ENCODE results near the gene MTNR1B.

The MTNR1B gene

GRCh38 chr11:92969634-92970347, at the start of gene MTNR1B:
Gene MTNR1B (plus strand): TSS chr11:92969651. CDS start chr11:92969726, 75 bp downstream.
- TF ChIP-seq POLR2A (IDR thresholded peaks at IDR 0.05; ENCODE audit: low read depth, low read length) = no peak
- no peak for FAIRE-seq
- DNase-seq (ENCODE audit: insufficient read length, low spot score) = no peak

DNA sequence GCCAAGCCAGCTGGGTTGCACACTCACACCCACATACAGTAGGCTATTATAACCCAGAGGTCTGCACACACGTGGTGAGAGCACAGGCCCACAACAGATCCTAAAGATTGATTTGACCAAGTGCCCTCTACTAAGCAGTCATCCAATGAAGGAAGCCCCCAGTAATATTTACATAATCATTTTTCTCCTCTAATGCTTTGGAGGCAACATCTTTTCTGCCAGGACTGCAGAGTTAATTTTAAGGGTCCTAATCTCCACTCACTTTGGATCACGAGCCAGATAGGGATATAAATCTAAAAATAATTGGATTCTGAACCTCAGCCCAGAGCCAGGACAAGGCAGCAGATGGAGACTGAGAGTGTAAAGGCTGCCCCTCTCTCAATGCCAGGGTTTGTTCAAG, 49.1 kb upstream of the MTNR1B start:
- FAIRE-seq = no peak
- no peak for DNase-seq (ENCODE audit: insufficient read length, low spot score)
- TF ChIP-seq POLR2A (IDR thresholded peaks at IDR 0.05; ENCODE audit: low read depth, low read length) = no peak

DNA sequence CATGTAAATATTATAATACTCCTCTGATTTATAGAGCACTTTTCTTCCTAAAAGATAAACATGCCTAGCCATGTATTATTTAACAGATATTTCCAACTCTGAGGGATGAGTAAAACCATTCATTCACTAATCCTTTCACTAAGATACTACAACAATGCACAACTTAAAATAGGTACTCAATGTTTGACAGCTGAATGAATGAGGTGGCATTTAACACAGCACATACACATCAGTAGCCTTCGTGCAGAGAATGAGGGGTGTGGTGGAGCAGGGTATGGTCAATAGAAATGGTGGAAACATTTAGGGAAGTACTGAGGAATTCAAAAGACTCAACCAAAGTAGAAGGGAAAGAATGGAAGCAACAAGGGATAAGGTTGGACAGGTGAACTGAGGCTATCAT, 46.7 kb upstream of the MTNR1B start:
- no peak for TF ChIP-seq POLR2A (IDR thresholded peaks at IDR 0.05; ENCODE audit: low read depth, low read length)
- no peak for DNase-seq (ENCODE audit: insufficient read length, low spot score)
- FAIRE-seq = no peak

DNA sequence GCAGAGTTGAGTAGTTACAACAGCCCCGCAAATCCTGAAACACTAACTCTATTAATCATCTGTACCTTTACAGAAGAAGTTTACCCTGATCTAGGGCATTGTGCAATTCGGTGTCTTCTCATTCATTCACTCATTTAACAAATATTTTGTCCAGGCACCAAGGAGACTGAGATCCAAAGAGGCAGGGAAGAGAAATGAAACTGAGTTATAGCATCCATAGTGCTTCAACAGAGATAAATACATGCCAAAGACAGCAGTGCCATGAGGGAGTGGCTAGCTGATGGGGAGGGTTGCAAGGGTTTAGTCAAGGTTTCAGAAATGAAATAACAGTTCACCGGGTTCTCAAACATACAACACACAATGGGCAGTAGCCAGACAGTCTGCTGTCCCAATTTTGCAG, 40.2 kb upstream of the MTNR1B start:
- FAIRE-seq (no peak), DNase-seq (ENCODE audit: insufficient read length, low spot score) (no peak)
- TF ChIP-seq POLR2A (IDR thresholded peaks at IDR 0.05; ENCODE audit: low read depth, low read length) = no peak

DNA sequence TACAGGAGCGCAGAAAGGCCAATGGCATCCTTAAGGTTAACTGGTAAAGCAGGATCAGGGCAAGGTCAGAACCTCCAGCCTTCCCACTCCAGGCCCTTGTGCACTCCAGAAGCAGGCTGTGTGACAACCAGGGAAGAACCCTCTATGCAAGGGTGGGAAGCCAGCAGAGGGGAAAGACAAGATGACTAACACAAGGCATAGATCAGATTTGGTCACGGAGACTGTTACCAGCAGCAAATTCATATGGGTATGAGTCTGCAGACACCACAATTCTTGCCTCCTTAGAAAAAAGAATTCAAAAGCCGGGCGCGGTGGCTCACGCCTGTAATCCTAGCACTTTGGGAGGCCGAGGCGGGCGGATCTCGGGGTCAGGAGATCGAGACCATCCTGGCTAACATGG, 39.8 kb upstream of the MTNR1B start:
- DNase-seq (ENCODE audit: insufficient read length, low spot score) (no peak), FAIRE-seq (no peak)
- no peak for TF ChIP-seq POLR2A (IDR thresholded peaks at IDR 0.05; ENCODE audit: low read depth, low read length)

DNA sequence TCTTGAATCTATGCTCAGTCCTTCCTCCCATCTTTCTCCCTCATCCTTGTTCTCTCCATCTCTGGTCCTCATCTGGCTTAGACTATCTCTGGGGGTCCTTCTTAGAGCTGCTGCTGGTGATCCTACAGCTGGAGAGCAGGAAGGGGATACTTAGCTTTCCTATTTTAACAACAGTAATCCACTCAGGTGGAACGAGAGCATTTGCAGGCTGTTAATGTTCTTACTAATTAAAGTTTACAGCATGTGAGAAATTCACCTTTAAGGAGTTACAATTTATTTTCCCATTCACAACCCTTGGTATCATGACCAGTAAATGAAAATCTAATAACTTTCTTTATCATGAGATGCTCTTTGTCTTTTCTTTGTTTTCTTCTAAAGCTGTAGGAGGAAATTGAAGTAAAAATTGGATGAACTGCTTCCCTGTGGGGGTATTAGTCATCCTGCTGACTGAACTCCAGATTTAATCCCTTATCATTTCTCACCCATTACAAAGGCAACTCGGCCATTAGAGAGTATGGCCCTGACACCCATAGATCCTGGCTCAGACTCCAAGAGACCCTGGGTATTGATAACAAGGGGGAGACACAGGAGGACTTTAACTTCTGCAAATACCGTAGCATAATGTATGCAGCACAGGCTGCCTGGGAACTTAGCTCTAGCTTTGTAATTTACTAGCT, 37.6 kb upstream of the MTNR1B start:
- FAIRE-seq (no peak), DNase-seq (ENCODE audit: insufficient read length, low spot score) (no peak)
- TF ChIP-seq POLR2A (IDR thresholded peaks at IDR 0.05; ENCODE audit: low read depth, low read length) = no peak

DNA sequence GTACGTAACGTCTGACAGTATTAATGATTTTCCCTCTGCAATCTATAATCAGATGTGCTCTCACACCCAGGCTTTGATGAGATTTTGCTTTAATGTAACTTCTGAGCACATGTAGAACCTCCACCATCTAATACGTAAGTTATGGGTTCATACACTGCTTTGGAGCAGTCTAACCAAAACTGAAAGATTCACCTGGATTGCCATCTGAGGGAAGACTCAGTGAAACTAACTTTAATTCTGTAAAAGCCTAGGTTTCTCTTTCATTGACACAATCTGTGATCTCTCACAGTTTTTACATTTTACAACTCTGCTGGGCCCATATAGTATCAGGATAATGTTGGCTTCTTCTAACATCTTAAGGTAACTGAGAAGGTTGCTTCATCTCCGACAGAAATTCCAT, 30.1 kb upstream of the MTNR1B start:
- no peak for TF ChIP-seq POLR2A (IDR thresholded peaks at IDR 0.05; ENCODE audit: low read depth, low read length)
- DNase-seq (ENCODE audit: insufficient read length, low spot score) = no peak
- FAIRE-seq = no peak

DNA sequence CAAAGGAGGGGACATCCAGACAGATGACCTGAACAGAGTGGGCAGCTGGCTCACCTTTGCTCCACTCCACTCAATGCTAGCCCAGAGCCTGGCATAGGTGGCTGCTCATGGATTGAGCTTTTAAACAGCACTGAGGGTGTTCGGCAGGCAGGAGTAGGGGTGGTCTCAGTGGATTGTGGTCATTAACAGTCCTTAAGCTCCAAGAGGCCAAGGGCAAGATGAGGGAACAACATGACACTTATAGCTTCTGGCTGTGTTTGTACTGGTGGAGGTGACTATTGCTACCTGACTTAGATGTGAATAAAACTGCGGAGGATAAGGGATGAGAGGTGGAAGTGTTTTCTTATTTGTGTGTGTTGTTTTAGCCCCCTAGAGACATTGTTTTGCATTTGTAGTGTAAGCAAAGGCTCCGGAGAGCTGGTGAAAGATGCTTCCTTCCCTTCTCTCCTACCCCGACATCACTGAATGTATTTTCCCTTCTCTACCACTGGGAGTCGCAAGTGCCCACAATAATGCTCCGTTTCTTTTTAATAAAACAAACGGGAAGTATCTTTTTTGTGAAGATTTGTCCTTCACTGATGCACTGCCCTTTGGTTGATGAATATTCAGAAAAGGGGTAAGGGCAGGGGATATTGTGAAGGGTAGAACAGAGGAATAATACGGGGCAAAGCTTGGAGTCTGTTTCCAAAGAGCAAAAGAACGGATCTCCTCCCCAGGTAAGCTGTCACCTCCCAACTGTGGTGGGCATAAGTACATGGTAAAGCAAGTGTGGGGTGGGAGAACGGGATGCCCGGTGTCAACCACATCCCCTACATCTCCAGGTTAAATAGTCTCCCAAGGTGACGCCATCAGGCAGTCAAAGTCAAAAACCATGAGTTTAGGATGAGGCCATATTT, 27.5 kb upstream of the MTNR1B start:
- FAIRE-seq = no peak
- DNase-seq (ENCODE audit: insufficient read length, low spot score) = peak; percentile 17
- TF ChIP-seq POLR2A (IDR thresholded peaks at IDR 0.05; ENCODE audit: low read depth, low read length) = no peak

DNA sequence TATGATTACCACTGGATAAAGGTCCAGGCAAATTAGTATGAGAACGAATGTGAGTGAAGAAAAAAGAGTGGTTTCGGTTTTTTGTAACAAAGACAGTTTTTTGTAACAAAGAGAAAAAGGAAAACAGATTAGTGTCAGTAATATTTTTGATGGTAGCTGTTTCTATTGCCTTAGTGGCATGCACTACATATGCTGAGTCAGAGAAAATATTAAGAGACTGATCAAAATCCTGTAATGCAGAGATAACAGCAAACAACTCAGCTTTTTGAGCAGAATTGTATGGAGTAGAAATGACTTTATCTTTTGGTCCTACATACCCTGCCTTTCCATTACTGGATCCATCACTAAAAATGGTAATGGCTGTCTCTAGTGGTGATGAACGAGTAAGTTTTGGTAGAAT, 22.7 kb upstream of the MTNR1B start:
- FAIRE-seq = no peak
- DNase-seq (ENCODE audit: insufficient read length, low spot score) = no peak
- TF ChIP-seq POLR2A (IDR thresholded peaks at IDR 0.05; ENCODE audit: low read depth, low read length) = no peak

- DNase-seq (ENCODE audit: insufficient read length, low spot score) (no peak), FAIRE-seq (no peak)
- no peak for TF ChIP-seq POLR2A (IDR thresholded peaks at IDR 0.05; ENCODE audit: low read depth, low read length)
Measured at GRCh38 chr11:92948116-92948515, 21.3 kb upstream of the MTNR1B start.

GRCh38 chr11:92954003-92954402, 15.4 kb upstream of the MTNR1B start:
- FAIRE-seq = no peak
- no peak for TF ChIP-seq POLR2A (IDR thresholded peaks at IDR 0.05; ENCODE audit: low read depth, low read length)
- DNase-seq (ENCODE audit: insufficient read length, low spot score) = no peak

DNA sequence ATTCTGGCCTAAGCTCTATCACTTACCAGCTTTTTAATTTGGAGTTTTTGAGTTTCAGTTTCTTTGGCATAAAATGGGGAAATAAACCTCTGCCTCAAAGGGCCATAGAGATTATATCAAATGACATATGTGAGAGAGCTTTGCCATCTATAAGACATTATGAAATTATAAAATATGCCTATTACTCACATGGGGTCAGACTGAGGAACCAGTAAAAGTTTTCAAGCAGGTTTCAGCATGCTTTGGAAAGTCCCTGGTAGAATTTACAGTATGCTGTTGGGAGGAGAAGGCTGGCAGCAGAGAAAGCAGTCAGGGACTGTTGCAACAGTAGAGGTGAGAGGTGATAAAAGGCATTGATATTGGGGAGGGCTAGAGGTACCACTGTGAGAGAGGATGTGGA, 13.6 kb upstream of the MTNR1B start:
- TF ChIP-seq POLR2A (IDR thresholded peaks at IDR 0.05; ENCODE audit: low read depth, low read length) = no peak
- no peak for DNase-seq (ENCODE audit: insufficient read length, low spot score)
- FAIRE-seq = no peak

DNA sequence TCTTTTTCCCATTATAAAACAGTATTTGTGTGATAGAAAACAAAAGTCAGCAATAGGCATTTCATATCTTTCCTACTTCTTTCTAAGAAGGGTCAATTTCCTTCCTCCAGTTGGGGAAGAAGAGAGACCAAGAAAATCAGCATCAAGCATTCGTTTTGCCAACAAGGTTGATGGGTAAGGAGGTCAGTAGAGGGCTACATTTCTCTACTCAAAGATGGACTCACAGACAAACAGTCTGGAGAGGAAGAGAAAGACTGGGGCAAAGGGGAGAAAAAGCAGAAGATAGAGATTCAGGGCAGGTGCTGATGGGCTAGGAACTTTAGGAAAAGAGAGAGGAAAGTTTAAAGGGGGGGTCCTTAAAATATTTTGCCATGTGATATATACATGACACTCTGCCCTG, 8.6 kb upstream of the MTNR1B start:
- DNase-seq (ENCODE audit: insufficient read length, low spot score) = no peak

GRCh38 chr11:92962446-92962845, 7.0 kb upstream of the MTNR1B start:
- DNase-seq (ENCODE audit: insufficient read length, low spot score) (no peak), FAIRE-seq (no peak)
- TF ChIP-seq POLR2A (IDR thresholded peaks at IDR 0.05; ENCODE audit: low read depth, low read length) = no peak

More for the DNA sequence above, 8.6 kb upstream of the MTNR1B start:
- TF ChIP-seq POLR2A (IDR thresholded peaks at IDR 0.05; ENCODE audit: low read depth, low read length) = no peak
- FAIRE-seq = no peak

All from H54 (cell line).